ENCODE data around the gene NGFR.
"Not testable (repeated sequence)": the region's sequence is repeated elsewhere in the genome, so short reads cannot be mapped to it uniquely, and the experiment has no call there.

The NGFR gene

DNA sequence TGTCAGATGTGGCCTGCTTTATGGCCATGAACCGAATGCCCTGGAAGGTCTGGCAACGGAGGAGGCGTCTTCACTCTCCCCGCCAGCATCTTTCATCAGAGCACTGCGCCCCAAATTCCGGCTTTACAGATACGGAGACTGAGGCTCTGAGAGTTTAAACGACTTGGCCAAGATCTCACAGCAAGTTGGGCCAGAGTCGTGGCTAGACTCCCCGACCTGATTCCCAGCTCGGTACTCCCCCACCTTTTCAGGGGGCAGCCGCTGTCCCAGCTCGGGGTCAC is 1.7 kb downstream of the NGFR start:
- FAIRE-seq, result no peak

DNA sequence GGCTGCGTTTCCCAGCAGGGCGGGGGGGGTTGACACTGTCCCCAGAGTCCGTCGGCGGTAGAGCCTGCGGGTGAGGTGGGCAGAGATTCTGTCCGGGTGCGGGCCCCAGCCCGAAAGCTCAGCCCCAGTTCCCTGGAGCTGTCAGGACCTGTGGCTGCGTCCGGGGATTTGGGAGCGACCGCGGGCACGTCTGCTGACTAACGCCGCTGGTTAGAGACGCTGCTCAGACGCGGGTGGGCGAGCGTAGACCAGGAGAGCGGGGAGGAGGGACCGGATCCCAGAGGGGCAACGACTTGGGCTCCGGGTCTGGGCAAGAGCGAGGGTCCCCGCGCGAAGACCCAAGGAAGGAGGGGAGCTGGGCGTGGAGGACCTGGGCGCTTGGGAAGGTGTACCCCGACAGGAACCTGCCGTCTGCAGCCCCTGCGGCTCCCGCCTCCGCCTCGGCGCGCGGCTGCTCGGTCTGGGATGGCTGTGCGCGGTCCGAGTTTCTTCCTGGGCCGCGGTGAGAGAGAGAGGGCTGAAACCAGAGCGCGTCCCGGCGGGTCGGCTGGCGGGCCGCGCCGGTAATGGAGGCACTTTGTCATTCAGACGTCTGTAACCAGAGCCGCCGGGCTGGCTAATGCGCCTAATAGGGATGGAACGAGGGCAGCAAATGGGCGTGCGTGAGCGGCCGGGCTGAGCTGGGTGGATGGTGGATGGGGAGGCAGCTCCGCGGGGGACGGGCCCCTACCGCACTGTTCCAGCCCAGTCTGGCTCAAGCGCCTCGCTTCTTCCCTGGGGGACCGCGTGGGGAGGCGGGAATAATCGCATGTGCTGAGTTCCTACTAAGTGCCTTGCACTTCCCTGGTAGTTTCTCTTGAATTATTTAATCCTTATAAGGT is 2.3 kb downstream of the NGFR start:
- FAIRE-seq, result no peak

DNA sequence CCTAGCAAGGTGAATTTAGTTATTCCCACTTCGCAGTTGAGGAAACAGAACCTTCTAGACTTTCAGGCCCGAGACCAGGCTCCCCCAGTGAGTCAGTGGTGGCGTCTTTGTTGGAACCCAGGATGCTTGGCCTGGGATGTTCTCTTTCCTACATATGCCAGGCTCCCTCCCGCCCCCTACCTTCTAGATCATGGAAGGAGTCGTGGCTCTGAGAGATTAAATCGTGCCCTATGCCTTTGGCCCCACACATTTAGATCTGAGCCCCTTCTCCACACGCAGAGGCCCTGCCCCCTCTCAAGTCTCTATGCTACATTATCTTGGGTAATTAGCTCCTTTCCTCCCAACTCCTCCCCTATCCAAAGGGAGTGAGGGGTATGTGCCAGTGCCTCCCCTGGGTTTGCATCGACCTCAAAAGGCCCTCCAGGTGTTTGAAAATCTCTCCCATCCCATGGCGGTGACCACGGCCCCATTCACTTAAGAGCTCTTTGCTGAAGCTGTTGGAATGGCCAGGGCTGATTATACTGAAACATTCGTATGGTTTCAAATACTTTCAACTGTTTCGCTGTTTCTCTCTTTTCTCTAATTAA is 3.0 kb downstream of the NGFR start:
- FAIRE-seq, result no peak

DNA sequence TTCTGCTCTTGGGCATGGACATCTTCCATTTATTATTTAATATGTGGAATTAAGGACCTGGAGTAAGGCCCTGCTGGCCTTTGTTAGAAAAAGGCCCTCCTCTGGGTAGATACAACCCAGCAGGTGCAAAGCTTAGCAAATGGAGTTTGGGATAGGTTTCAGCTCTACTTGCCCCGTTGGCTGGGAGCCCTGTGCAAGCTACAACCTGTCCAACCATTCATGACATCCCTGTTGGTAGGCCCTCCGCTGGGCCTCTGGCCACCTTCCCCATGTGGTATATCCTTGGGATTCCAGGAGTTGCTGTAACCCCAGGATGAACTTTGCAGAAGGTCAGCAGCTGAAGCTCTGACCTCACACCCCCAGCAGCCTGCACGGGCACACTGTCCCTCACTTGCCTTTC is 6.4 kb downstream of the NGFR start:
- no peak for FAIRE-seq

DNA sequence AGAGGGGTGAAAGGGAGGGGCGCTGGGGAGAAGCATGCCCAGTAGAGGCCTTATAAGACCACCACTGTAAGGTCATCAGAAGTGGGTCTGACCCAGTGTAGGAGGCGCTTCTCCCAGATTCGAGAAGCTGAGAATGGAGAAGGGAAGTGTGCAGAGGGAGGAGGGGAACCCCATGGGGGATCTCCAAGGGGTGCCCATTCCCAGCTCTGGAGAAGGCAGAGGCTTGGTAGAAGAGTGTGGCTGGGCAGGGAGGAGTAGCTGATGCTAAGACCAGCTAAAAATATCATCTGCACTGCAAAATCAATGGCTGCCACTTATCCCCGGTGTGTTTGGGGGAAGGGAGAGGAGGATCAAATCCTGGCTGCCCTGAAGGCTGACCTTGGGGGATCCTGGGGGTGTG is 7.2 kb downstream of the NGFR start:
- FAIRE-seq, result no peak

DNA sequence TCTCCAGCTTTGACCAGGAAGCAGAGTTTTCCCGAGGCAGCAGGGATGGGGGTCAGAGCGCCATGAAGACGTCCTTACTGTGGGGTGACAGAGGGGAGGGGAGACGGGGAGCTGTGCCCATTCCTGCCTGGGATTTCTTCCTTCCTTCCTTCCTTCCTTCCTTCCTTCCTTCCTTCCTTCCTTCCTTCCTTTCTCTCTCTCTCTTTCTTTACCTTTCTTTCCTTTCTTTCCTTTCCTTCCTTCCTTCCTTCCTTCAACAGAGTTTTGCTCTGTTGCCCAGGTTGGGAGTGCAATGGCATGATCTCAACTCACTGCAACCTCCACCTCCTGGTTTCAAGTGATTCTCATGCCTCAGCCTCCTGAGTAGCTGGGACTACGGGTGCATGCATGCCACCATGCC is 7.6 kb downstream of the NGFR start:
- FAIRE-seq, result not testable (repeated sequence)

DNA sequence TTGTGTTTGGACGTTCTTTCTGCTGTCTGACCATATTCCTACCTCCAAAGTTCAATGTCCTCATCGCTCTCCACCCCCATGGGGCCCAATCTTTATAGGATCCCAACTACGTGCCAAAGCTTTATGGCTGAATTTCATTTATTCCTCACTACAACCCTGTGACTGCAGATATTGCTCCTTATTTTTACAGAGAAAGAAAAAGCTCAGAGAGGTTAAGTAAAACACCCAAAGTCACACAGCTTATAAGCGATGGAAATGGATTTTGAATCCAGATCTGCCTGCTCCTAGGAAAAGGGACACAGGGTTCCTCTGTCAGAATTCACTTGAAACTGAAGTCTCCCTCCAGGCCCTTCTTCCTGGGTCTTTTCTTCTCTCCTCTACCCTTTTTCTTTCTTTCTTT is 9.3 kb downstream of the NGFR start:
- no peak for FAIRE-seq

DNA sequence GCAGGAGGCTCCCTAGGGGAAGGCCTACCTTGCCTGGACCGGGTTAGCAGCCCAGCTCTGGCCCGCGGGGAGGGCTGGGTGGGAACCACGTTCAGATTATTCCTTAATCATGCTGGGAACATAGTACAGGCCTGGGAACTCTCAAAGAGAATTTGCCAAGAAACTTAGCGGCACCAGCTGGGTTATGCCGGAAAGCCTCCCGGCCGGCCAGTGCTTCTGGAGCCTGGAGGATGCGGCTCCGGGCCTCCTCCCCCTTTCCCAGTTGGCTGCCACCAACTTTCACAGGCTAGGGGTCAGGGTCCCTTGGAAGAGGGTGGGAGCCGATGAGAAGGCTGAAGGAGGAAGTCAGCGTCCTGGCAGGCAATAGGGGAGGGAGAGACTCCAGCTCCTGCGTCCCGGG is 10.8 kb downstream of the NGFR start:
- no peak for FAIRE-seq

DNA sequence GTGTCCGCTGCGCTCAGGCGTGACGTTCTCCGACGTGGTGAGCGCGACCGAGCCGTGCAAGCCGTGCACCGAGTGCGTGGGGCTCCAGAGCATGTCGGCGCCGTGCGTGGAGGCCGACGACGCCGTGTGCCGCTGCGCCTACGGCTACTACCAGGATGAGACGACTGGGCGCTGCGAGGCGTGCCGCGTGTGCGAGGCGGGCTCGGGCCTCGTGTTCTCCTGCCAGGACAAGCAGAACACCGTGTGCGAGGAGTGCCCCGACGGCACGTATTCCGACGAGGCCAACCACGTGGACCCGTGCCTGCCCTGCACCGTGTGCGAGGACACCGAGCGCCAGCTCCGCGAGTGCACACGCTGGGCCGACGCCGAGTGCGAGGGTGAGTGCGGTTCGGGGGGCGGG is 11.2 kb downstream of the NGFR start:
- FAIRE-seq, result no peak

DNA sequence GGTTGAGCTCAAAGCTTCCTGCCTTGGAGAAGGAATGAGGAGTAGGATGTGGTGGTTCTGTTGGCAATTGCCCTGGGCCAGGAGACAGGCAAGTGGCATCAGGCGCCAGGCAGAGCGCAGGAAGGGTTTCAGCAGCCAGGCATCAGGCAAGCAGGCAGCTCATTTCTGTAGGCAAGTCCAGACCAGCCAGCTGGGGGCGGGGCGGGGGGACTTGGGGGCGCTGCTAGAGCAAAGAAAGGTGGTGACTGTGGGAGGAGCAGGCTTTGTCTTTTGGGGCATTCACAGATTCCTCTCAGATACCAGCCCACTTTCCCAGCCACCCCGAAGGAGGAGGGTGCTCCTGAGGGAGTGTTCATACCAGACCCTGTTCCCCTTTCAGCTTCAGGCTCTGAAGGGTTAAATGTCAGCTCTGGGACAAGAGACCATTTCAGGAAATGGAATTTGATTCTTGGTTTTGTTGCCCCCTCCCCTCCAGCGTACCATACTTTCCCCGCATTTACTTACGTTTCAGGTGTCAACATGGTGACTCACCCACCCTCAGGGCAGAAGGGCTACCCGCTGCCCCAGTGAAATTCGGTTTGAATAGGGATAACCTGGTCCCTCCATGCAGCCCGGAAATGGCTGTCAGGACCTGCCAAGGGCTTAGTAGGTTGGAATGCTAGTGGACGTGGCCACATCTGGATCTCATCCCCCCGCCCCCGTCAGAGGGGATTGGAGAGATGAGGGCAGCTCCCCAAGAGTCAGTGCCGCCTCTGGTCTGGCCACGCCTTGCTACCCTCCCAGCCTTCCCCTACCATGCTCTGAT is 13.2 kb downstream of the NGFR start:
- FAIRE-seq, result no peak

DNA sequence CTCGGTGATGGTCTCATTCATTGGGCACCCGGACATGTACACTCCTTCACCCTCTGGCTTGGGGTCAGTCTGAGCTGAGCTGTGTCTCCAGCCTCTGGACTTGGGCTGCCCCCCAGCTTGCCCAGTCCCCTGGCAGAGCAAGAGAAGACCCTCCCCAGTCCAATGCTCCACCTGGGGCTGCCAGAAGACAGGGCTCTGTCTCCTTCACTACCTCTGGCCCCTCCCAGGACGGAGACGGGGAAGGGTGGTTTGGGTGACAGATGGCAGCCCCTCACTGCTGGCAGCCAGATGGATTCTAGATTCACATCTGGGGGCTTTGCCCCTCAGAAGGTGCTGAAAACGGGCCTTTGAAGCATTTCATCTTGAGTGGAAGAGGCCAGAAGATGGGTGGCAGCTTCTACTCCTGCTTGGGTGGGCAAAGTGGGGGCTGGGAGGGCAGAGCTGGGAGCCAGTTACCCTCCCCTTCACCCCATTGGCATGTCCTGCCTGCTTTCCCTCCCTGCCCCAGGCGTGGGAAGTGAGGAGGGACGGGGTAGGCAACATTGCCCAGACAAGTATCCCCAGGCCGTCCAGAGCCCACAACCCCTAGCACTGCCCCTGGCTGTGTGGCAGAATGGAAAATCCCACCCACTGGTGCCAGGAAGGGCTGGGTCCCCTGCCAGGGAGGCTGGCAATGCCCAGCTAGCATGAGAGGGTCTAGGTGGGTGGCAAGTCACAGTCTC is 13.9 kb downstream of the NGFR start:
- FAIRE-seq, result no peak

DNA sequence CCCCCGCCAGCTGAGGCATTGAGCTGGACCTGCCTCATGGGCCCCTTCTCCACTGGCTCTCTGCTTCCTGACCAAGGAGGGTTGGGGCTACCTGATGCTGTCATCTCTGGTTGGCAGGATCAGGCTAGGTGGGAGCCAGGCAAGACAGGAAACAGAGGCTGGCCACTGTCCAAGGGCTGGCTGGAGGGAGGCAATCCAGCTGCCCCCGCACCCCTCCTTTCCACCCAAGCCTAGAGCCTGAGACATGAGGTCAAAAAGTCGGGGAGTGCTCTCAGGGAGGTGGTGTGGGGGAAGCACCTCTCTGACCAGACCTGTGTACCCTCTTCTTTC is 14.5 kb downstream of the NGFR start:
- no peak for FAIRE-seq

DNA sequence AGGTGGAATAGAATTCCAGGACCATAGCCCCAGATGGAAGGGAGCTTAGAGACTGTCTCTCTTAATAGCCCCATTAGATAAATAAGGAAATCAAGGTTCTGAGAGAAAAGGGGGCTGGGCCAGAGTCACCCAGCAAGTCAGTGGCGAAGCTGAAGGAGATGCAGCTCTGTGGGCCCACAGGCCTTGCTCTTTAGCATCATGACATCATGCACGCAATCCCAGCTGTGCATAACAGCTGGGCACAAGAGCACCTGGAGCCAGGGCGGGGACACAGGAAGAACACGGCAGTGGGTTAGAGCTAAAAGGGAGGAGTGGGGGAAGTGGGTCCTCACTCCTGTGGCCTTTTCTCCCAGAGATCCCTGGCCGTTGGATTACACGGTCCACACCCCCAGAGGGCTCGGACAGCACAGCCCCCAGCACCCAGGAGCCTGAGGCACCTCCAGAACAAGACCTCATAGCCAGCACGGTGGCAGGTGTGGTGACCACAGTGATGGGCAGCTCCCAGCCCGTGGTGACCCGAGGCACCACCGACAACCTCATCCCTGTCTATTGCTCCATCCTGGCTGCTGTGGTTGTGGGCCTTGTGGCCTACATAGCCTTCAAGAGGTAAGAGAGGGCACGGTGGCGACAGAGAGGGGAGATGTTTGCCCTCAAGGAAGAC is 15.1 kb downstream of the NGFR start:
- no peak for FAIRE-seq

DNA sequence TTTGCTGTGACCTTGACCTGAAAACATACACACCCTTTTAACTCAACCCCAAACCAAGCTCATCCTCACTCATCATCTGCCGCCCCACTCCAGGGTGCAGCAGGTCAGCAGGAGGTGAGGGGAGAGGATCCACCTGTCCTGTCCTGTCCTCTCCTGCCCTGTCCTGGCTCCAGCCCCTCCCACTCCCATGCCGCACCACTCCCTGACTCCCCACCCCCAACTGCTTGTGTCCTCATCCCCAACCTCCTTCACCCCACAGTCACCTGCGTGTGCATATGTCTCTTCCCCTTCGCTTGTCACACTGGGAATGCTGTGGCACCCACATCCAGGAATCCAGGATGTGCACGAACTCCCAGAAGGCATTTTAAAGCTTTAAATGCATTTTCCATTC is 15.6 kb downstream of the NGFR start:
- no peak for FAIRE-seq

DNA sequence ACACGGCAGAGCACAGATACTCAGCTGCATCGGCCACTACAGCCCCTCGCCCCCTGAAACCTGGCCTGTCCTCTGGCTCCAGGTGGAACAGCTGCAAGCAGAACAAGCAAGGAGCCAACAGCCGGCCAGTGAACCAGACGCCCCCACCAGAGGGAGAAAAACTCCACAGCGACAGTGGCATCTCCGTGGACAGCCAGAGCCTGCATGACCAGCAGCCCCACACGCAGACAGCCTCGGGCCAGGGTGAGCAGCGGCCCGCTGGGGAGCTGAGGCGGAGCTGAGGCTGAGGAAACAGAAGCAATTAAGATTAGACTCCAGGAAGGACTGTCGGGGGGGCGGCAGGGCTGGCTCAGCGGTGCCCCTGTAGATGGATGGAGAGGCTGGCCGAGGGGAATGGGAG is 16.7 kb downstream of the NGFR start:
- FAIRE-seq, result no peak

DNA sequence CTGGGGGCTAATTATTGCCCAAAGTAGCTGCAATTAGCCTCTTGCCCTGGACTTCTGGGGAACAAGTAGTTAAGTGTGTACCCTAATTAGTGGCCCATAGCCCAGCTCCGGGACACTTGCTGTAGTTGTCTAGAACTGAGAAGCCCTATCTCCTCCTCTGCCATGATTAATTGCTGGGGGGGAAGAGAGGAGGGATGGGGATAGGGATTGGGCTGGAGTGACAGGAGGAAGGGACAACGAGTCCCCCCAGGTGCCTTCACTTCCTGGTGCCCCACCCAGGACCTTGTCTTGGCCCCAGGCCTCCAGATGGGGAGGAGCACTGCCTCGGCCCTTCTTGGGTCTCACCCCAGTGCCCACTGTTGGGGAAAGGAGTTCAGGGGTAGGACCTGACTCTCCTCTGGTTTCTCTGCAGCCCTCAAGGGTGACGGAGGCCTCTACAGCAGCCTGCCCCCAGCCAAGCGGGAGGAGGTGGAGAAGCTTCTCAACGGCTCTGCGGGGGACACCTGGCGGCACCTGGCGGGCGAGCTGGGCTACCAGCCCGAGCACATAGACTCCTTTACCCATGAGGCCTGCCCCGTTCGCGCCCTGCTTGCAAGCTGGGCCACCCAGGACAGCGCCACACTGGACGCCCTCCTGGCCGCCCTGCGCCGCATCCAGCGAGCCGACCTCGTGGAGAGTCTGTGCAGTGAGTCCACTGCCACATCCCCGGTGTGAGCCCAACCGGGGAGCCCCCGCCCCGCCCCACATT is 17.4 kb downstream of the NGFR start:
- FAIRE-seq, result no peak

DNA sequence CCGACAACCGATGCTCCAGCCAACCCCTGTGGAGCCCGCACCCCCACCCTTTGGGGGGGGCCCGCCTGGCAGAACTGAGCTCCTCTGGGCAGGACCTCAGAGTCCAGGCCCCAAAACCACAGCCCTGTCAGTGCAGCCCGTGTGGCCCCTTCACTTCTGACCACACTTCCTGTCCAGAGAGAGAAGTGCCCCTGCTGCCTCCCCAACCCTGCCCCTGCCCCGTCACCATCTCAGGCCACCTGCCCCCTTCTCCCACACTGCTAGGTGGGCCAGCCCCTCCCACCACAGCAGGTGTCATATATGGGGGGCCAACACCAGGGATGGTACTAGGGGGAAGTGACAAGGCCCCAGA is 17.9 kb downstream of the NGFR start:
- FAIRE-seq, result no peak

DNA sequence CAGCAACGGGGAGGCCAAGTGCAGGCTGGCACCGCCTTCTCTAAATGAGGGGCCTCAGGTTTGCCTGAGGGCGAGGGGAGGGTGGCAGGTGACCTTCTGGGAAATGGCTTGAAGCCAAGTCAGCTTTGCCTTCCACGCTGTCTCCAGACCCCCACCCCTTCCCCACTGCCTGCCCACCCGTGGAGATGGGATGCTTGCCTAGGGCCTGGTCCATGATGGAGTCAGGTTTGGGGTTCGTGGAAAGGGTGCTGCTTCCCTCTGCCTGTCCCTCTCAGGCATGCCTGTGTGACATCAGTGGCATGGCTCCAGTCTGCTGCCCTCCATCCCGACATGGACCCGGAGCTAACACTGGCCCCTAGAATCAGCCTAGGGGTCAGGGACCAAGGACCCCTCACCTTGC is 18.5 kb downstream of the NGFR start:
- no peak for FAIRE-seq

DNA sequence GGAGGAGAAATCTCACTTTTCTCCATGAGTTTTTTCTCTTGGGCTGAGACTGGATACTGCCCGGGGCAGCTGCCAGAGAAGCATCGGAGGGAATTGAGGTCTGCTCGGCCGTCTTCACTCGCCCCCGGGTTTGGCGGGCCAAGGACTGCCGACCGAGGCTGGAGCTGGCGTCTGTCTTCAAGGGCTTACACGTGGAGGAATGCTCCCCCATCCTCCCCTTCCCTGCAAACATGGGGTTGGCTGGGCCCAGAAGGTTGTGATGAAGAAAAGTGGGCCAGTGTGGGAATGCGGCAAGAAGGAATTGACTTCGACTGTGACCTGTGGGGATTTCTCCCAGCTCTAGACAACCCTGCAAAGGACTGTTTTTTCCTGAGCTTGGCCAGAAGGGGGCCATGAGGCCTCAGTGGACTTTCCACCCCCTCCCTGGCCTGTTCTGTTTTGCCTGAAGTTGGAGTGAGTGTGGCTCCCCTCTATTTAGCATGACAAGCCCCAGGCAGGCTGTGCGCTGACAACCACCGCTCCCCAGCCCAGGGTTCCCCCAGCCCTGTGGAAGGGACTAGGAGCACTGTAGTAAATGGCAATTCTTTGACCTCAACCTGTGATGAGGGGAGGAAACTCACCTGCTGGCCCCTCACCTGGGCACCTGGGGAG is 19.1 kb downstream of the NGFR start:
- no peak for FAIRE-seq

DNA sequence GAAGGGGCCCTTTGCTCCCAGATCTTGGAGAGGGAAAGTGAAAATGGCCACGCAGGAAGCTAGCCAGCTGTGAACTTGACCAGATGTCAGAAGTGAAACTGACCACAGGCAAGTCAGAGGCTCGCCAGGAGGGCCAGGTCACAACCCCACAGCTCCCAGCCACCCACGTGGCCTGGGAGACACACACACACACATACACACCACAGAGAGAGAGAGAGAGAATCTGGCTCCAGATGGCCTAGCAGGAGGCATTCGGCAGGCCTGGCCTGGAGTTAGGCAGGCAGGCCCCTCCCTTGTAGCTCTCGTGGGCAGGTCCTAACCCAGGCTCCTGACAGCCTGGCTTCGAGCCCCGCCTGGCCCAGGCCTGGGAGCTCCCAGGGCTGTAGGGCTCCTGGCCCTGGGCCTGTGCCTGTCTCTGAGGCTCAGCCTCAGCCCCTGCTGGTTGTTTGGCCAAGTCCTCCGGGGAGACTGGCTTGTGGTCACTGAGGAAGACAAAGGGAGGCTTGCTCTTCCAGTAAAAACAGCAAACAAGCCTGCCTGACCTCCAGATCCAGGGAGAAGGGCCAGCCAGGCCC is 20.2 kb downstream of the NGFR start:
- FAIRE-seq, result peak; percentile 95

DNA sequence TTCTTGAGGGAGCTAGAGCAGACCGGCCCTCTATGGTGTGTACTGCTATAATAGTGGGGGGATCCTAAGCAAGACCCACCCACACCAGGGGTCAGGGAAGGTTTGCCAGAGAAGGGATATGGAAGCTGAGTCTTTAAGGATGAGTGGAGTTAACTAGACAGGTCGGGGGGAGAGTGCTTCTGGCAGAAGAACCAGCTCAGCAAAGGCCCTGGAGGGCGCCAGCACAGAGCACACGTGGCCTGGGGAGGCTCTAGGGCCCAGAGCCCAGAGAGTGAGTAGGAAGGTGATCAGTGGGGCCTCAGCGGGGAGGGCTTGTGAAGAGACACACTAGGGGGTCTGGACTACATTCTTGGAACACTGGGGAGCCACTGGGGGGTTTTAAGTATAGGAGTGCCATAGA is 21.1 kb downstream of the NGFR start:
- no peak for FAIRE-seq

Data from endometrium (tissue), 2 donors.